HepG2 (cell line): ENCODE measurements around the gene UCP1. TPM values are rescaled to one million over a fixed set of nuclear protein-coding genes. Genes with fewer than 3 reads are reported as not detected.

Experiments used
- ATM ChIP-seq: fragments of 450-650 bp; IDR thresholded peaks from 2 replicates; pipeline ENCODE4 v1.7.1; 2017; ENCODE audit warnings: mild to moderate bottlenecking, borderline replicate concordance
- CBX2 ChIP-seq, 2 experiments: fragments of 200-600 bp in 1 of 2; sonication (generic); formaldehyde crosslinking in 1 of 2; IDR thresholded peaks; 2 replicates each; pipeline versions ENCODE4 v1.7.0 to v1.8.1; 2018 to 2022; ENCODE audit warnings: low read depth in 2 of 2, low read length in 1 of 2, mild to moderate bottlenecking in 1 of 2, missing genetic modification reagents in 1 of 2
- CHCHD3 ChIP-seq: sonication (generic); formaldehyde crosslinking; IDR thresholded peaks from 2 replicates; pipeline ENCODE4 v1.8.0; 2022; ENCODE audit warnings: mild to moderate bottlenecking, missing genetic modification reagents, moderate library complexity
- FOXK1 ChIP-seq: sonication (generic); formaldehyde crosslinking; IDR thresholded peaks from 2 replicates; pipeline ENCODE4 v1.4.0; 2020; ENCODE audit warnings: low read depth, missing genetic modification reagents, borderline replicate concordance
- FOXM1 ChIP-seq: sonication (generic); formaldehyde crosslinking; IDR thresholded peaks from 2 replicates; pipeline ENCODE4 v1.5.0; 2020; ENCODE audit warnings: missing genetic modification reagents
- HMG20B ChIP-seq: conservative IDR thresholded peaks from 2 replicates; pipeline ENCODE4 v1.6.1; 2016; ENCODE audit warnings: missing genetic modification reagents, missing compliant biosample characterization
- IRF2 ChIP-seq: IDR thresholded peaks from 2 replicates; pipeline ENCODE4 v1.6.1; 2018; ENCODE audit warnings: missing genetic modification reagents, missing compliant biosample characterization
- ISX ChIP-seq: sonication (generic); formaldehyde crosslinking; conservative IDR thresholded peaks from 2 replicates; pipeline ENCODE4 v1.5.0; 2020; ENCODE audit warnings: missing genetic modification reagents
- KAT8 ChIP-seq: IDR thresholded peaks from 2 replicates; pipeline ENCODE4 v1.6.1; 2016; ENCODE audit warnings: missing genetic modification reagents, missing compliant biosample characterization
- NFE2L1 ChIP-seq: sonication (generic); formaldehyde crosslinking; IDR thresholded peaks from 2 replicates; pipeline ENCODE4 v1.4.0; 2020; ENCODE audit warnings: missing genetic modification reagents, mild to moderate bottlenecking, borderline replicate concordance
- REPIN1 ChIP-seq: sonication (generic); formaldehyde crosslinking; IDR thresholded peaks from 2 replicates; pipeline ENCODE4 v1.8.0; 2022; ENCODE audit warnings: missing genetic modification reagents, low read depth, mild to moderate bottlenecking, borderline replicate concordance
- SMARCE1 ChIP-seq: fragments of 450-650 bp; IDR thresholded peaks from 2 replicates; pipeline ENCODE4 v1.6.1; 2017; ENCODE audit warnings: borderline replicate concordance
- ZFP1 ChIP-seq: IDR thresholded peaks from 2 replicates; pipeline ENCODE4 v1.6.1; 2016
- ZFP41 ChIP-seq: sonication (generic); formaldehyde crosslinking; IDR thresholded peaks from 2 replicates; pipeline ENCODE4 v1.4.0; 2020; ENCODE audit warnings: mild to moderate bottlenecking, missing genetic modification reagents, borderline replicate concordance
- ZNF24 ChIP-seq: fragments of 450-650 bp; IDR thresholded peaks from 2 replicates; pipeline ENCODE4 v1.6.1; 2017; ENCODE audit warnings: antibody characterized with exemption, mild to moderate bottlenecking
- ZNF256 ChIP-seq: sonication (generic); formaldehyde crosslinking; conservative IDR thresholded peaks from 2 replicates; pipeline ENCODE4 v1.4.0; 2020; ENCODE audit warnings: missing genetic modification reagents
- ZNF350 ChIP-seq: sonication (generic); formaldehyde crosslinking; IDR thresholded peaks from 2 replicates; pipeline ENCODE4 v1.4.0; 2020; ENCODE audit warnings: mild to moderate bottlenecking, low read depth, missing genetic modification reagents, borderline replicate concordance
- ZNF605 ChIP-seq: sonication (generic); formaldehyde crosslinking; IDR thresholded peaks from 2 replicates; pipeline ENCODE4 v1.8.0; 2022; ENCODE audit warnings: mild to moderate bottlenecking, missing genetic modification reagents
- ZNF607 ChIP-seq: sonication (generic); formaldehyde crosslinking; IDR thresholded peaks from 2 replicates; pipeline ENCODE4 v1.5.1; 2020; ENCODE audit warnings: missing genetic modification reagents, mild to moderate bottlenecking, borderline replicate concordance
- ZNF660 ChIP-seq: sonication (generic); formaldehyde crosslinking; IDR thresholded peaks from 2 replicates; pipeline ENCODE4 v1.5.1; 2020; ENCODE audit warnings: mild to moderate bottlenecking, low read depth, missing genetic modification reagents, borderline replicate concordance
- ZNF879 ChIP-seq: sonication (generic); formaldehyde crosslinking; IDR thresholded peaks from 2 replicates; pipeline ENCODE4 v1.8.1; 2023; ENCODE audit warnings: missing genetic modification reagents
- polyA plus RNA-seq, 8 experiments: library from polyadenylated mRNA; depleted of rRNA in 3 of 8; stranded (reverse) in 7 of 8; unstranded in 1 of 8; fragments of >200 nt; fragmentation: Illumina TruSeq in 4 of 8; extraction: Trizol in 4 of 8; gene quantifications; 2 replicates each; pipeline versions ENCODE4 v1.2.1 to v1.2.3, GENCODE V29; 2011 to 2016; ENCODE audit warnings: low read depth in 4 of 8, missing spikeins in 1 of 8, mixed read lengths in 1 of 8; ENCODE audit not compliant: insufficient read depth in 1 of 8
- total RNA-seq, 5 experiments: library from RNA; depleted of rRNA; stranded (reverse); fragments of >200 nt; fragmentation: Illumina TruSeq; extraction: Trizol; gene quantifications; 2 replicates each; pipeline ENCODE4 v1.2.3, GENCODE V29; 2016; ENCODE audit warnings: low read depth in 1 of 5
- TF ChIP-seq, protein P1 (sequence below): IDR thresholded peaks from 2 replicates; pipeline ENCODE4 v1.6.1; 2018; ENCODE audit warnings: missing genetic modification reagents, mild to moderate bottlenecking, missing compliant biosample characterization
- TF ChIP-seq, protein P2 (sequence below): sonication (generic); formaldehyde crosslinking; IDR thresholded peaks from 2 replicates; pipeline ENCODE4 v1.4.0; 2020; ENCODE audit warnings: missing genetic modification reagents
- TF ChIP-seq, protein P3 (sequence below): sonication (generic); formaldehyde crosslinking; IDR thresholded peaks from 2 replicates; pipeline ENCODE4 v1.4.0; 2020; ENCODE audit warnings: missing genetic modification reagents
- TF ChIP-seq, protein P4 (sequence below): sonication (generic); formaldehyde crosslinking; IDR thresholded peaks from 2 replicates; pipeline ENCODE4 v1.5.1; 2020; ENCODE audit warnings: missing genetic modification reagents, mild to moderate bottlenecking, borderline replicate concordance

The UCP1 gene
- total and polyA plus RNA-seq, 2 of the 13 experiments (the other 11 are each of a cell fraction or from before 2014, with no cell fraction given): 0.11 TPM

- TF ChIP-seq ZNF350 (CRISPR knock-in tag) (peak; percentile 75; the same call in 1 of the 2 replicates), ZNF605 (CRISPR knock-in tag) (no peak; the same call in 1 of the 2 replicates), CBX2 (IDR thresholded peaks at IDR 0.05; ENCODE audit: low read depth, low read length) (no peak), CBX2 (CRISPR knock-in tag; IDR thresholded peaks at IDR 0.05; ENCODE audit: low read depth) (no peak), KAT8 (CRISPR knock-in tag) (peak; percentile 87), ZFP41 (no peak), SMARCE1 (no peak), ZNF607 (CRISPR knock-in tag) (peak; percentile 84; the same call in 1 of the 2 replicates), ZNF24 (no peak), ZNF660 (CRISPR knock-in tag) (no peak), NFE2L1 (CRISPR knock-in tag) (no peak), ZNF256 (CRISPR knock-in tag) (no peak), REPIN1 (peak; percentile 64), FOXM1 (CRISPR knock-in tag) (no peak), HMG20B (no peak), CHCHD3 (CRISPR knock-in tag) (no peak), ATM (no peak), IRF2 (CRISPR knock-in tag) (no peak; the same call in none of the 2 replicates), ISX (no peak), FOXK1 (CRISPR knock-in tag) (peak; percentile 66; the same call in 1 of the 2 replicates), ZFP1 (CRISPR knock-in tag) (no peak; the same call in 1 of the 2 replicates), ZNF879 (no peak)
- TF ChIP-seq, protein P1, sequence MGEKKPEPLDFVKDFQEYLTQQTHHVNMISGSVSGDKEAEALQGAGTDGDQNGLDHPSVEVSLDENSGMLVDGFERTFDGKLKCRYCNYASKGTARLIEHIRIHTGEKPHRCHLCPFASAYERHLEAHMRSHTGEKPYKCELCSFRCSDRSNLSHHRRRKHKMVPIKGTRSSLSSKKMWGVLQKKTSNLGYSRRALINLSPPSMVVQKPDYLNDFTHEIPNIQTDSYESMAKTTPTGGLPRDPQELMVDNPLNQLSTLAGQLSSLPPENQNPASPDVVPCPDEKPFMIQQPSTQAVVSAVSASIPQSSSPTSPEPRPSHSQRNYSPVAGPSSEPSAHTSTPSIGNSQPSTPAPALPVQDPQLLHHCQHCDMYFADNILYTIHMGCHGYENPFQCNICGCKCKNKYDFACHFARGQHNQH (CRISPR knock-in tag): peak; percentile 76
- TF ChIP-seq, protein P2, sequence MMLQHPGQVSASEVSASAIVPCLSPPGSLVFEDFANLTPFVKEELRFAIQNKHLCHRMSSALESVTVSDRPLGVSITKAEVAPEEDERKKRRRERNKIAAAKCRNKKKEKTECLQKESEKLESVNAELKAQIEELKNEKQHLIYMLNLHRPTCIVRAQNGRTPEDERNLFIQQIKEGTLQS: no peak
- TF ChIP-seq, protein P3, sequence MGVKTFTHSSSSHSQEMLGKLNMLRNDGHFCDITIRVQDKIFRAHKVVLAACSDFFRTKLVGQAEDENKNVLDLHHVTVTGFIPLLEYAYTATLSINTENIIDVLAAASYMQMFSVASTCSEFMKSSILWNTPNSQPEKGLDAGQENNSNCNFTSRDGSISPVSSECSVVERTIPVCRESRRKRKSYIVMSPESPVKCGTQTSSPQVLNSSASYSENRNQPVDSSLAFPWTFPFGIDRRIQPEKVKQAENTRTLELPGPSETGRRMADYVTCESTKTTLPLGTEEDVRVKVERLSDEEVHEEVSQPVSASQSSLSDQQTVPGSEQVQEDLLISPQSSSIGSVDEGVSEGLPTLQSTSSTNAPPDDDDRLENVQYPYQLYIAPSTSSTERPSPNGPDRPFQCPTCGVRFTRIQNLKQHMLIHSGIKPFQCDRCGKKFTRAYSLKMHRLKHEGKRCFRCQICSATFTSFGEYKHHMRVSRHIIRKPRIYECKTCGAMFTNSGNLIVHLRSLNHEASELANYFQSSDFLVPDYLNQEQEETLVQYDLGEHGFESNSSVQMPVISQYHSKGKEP (CRISPR knock-in tag): no peak
- TF ChIP-seq, protein P4, sequence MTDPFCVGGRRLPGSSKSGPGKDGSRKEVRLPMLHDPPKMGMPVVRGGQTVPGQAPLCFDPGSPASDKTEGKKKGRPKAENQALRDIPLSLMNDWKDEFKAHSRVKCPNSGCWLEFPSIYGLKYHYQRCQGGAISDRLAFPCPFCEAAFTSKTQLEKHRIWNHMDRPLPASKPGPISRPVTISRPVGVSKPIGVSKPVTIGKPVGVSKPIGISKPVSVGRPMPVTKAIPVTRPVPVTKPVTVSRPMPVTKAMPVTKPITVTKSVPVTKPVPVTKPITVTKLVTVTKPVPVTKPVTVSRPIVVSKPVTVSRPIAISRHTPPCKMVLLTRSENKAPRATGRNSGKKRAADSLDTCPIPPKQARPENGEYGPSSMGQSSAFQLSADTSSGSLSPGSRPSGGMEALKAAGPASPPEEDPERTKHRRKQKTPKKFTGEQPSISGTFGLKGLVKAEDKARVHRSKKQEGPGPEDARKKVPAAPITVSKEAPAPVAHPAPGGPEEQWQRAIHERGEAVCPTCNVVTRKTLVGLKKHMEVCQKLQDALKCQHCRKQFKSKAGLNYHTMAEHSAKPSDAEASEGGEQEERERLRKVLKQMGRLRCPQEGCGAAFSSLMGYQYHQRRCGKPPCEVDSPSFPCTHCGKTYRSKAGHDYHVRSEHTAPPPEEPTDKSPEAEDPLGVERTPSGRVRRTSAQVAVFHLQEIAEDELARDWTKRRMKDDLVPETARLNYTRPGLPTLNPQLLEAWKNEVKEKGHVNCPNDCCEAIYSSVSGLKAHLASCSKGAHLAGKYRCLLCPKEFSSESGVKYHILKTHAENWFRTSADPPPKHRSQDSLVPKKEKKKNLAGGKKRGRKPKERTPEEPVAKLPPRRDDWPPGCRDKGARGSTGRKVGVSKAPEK (CRISPR knock-in tag): no peak
Observed at GRCh38 chr4:140523857-140524742, 44.7 kb downstream of the UCP1 start, which contains the start of gene ELMOD2 (continued).
